ENCODE measurements around the gene MVB12A.
A peak's percentile ranks its signal among the peaks of the same experiment; 100 is the strongest.

The MVB12A gene

DNA sequence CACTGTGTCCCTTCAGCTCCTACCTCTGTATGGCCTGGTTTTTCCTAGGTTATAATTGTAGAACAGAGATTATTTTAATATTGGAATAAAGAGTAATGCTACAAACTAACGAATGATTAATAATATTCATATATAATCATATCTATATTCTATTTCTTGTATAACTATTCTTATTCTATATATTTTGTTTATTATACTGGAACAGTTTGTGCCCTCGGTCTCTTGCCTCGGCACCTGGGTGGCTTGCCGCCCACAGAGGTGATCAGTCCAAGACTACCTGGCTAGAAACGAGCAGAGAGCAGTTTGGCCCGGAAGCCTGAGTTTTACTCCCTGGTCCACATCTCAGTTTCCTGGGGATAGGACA, 46.6 kb downstream of the MVB12A start:
- TF ChIP-seq, protein P1, sequence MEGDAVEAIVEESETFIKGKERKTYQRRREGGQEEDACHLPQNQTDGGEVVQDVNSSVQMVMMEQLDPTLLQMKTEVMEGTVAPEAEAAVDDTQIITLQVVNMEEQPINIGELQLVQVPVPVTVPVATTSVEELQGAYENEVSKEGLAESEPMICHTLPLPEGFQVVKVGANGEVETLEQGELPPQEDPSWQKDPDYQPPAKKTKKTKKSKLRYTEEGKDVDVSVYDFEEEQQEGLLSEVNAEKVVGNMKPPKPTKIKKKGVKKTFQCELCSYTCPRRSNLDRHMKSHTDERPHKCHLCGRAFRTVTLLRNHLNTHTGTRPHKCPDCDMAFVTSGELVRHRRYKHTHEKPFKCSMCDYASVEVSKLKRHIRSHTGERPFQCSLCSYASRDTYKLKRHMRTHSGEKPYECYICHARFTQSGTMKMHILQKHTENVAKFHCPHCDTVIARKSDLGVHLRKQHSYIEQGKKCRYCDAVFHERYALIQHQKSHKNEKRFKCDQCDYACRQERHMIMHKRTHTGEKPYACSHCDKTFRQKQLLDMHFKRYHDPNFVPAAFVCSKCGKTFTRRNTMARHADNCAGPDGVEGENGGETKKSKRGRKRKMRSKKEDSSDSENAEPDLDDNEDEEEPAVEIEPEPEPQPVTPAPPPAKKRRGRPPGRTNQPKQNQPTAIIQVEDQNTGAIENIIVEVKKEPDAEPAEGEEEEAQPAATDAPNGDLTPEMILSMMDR (conservative IDR thresholded peaks at IDR 0.05; ENCODE audit: control insufficient read depth, insufficient read depth, low read depth, low read length) = no peak
- DNase-seq (ENCODE audit: low read depth) = no peak
- no peak overlapping the region for H3K4me3 ChIP-seq (ENCODE audit: control insufficient read depth, low read depth, low read length)

DNA sequence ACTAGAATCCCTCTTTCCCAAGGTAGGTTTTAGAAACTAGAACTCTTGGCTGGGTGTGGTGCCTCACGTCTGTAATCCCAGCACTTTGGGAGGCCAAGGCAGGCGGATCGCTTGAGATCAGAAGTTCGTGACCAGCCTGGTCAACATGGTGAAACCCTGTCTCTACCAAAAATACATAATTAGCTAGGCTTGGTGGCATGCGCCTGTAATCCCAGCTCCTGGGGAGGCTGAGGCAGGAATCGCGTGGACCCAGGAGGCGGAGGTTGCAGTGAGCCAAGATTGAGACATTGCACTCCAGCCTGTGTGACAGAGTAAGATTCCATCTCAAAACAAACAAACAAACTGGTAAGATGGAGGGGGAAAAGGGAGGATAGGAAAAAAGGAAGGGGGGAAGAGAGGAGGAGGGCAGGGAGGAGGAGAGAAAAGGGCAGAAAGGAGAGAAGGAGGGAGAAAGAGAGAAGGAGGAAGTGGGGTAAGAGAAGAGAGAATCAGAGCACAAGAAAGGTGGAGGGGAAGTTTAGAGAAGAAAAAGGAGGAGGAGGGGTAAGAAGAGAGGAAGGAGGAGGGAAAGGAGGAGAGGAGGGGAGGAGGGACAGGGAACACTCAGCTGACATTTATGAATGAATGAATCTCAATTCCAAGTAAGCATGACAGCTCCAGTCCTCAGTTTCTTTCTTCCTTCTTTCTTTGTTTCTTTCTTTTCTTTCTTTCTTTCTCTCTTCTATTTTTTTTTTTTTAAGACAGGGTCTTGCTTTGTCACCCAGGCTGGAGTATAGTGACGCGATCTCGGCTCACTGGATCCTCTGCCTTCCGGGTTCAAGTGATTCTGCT, 47.8 kb downstream of the MVB12A start:
- H3K4me3 ChIP-seq (ENCODE audit: control insufficient read depth, low read depth, low read length) = no peak overlapping the region
- TF ChIP-seq, protein P1 (conservative IDR thresholded peaks at IDR 0.05; ENCODE audit: control insufficient read depth, insufficient read depth, low read depth, low read length) = no peak
- DNase-seq (ENCODE audit: low read depth) = no peak

DNA sequence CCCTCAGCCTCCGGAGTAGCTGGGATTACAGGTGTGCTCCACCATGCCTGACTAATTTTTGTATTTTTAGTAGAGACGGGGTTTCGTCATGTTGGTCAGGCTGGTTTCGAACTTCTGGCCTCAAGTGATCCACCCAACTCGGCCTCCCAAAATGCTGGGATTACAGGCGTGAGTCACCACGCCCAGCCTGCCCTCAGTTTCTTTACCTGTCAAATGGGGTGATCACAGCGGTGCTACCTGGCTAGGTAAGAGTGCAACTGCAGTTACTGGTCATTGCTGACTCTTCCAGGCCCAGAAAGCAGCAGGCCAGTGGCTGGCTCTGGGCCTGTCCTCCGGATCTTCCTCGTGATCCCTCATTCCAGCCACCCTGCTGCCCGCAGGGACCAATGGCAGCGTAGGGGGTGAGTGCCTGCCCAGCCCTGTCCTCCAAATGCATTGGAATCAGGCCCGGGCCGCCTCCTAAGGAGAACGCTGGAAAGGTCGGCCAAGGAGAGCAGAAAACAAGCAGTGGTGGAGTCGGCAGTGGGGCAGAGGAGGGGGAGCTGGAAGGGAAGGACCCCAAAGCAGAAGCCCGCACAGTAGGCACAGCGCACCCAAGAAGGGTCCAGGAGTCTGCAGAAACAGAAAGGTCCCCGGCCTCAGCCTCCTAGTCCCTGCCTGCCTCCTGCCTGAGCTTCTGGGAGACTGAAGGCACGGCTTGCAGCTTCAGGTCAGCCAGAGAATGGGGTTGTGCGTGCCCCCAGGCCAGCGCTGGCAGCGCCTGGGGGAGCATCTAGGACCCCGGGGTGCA, 48.6 kb downstream of the MVB12A start:
- TF ChIP-seq, protein P1 (conservative IDR thresholded peaks at IDR 0.05; ENCODE audit: control insufficient read depth, insufficient read depth, low read depth, low read length) = no peak
- DNase-seq (ENCODE audit: low read depth) = no peak
- H3K4me3 ChIP-seq (ENCODE audit: control insufficient read depth, low read depth, low read length) = peak overlapping the region; percentile 69

DNA sequence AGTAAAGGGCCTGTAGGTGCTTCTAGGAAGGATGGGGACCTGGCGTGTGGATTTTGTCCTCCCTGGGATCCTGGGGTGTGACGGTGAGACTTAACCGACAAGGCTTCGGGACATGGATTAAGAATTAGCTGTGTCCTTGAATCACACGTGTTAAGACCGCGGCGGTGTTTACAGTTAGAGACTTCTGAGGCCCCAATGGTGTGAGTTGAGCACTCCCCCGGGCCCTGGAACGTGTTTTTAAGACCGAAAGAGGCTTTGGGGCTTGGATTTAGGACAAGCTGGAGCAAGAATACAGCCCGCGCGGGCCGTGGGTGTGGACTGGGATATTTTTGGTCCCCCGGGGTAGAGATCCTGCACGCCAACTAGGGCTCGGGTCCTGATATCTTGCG, 49.2 kb downstream of the MVB12A start:
- TF ChIP-seq, protein P1 (conservative IDR thresholded peaks at IDR 0.05; ENCODE audit: control insufficient read depth, insufficient read depth, low read depth, low read length) = no peak
- DNase-seq (ENCODE audit: low read depth) = no peak
- peak overlapping the region; percentile 69 for H3K4me3 ChIP-seq (ENCODE audit: control insufficient read depth, low read depth, low read length)

DNA sequence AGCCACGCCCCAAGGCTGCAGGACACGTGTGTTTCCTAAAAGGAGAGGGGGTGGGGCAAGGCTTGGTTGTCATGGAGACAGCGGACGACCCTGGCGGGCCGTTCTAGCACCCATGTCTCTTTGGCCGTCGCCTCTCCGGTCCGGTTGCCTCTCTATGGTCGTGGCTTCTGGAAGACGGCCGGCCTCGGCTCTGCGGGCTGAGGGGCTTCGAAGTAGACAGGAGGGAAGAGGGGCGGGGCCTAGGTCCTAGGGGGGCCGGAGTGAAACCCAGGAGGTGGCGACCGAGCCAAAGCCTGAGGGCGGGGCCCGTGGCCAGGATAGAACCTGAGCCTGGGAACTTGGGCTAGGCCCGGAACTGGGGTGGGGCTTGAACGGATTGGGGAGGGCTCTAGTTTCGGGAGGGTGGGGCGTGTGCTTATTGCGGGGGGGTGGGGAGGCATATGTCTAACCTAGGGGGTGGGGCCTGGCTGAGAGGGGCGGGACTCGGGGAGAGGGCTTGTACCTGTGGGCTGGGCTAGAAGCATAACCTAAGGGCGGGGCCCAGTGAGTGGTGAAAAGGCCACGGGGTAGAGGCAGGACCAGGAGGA, 49.7 kb downstream of the MVB12A start:
- peak; percentile 92 for DNase-seq (ENCODE audit: low read depth)
- H3K4me3 ChIP-seq (ENCODE audit: control insufficient read depth, low read depth, low read length) = peak overlapping the region; percentile 69
- TF ChIP-seq, protein P1 (conservative IDR thresholded peaks at IDR 0.05; ENCODE audit: control insufficient read depth, insufficient read depth, low read depth, low read length) = no peak

DNA sequence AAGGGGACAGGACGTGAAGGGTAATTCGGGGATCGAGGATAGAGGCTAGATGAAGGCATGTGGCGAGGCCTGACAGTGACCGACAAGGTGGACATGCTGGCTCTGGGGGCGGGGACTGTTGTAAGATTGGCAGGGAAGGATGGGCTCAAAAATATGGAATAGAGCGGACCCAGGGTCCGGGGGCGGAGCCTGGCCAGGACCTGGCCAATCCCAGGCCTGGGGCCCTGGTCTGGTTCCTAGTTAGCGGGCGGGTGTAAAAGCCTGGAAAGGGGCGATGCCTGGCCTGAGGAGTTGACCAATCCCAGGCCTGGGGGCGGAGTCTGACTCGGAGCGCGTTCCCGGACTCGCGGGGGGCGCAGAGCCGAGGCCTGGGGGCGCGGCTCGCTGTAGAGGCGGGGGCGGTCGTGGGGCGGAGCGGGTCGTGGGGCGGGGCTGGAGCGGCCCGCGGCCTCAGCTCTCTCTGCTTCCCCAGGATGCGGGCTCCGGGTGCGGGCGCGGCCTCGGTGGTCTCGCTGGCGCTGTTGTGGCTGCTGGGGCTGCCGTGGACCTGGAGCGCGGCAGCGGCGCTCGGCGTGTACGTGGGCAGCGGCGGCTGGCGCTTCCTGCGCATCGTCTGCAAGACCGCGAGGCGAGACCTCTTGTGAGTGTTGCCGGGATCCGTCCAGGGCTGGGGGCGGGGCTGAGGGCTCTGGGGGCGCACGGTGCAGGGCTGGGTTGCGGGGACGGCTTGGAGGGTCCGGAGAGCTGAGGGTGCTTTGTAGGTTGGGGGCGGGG, 50.4 kb downstream of the MVB12A start, which contains the start of gene SLC27A1:
SLC27A1 (plus strand) TSS at position 457 of the 774 bp plus-strand sequence; CDS start at position 474, 17 bp downstream.
- TF ChIP-seq, protein P1 (conservative IDR thresholded peaks at IDR 0.05; ENCODE audit: control insufficient read depth, insufficient read depth, low read depth, low read length) = no peak
- peak; percentile 98 for DNase-seq (ENCODE audit: low read depth)
- H3K4me3 ChIP-seq (ENCODE audit: control insufficient read depth, low read depth, low read length) = peak within 1 kb of the TSS; percentile 69

All from fibroblast of mammary gland (primary cell).